ENCODE data around the gene HADHB.

GRCh38 chr2:26246818-26247217 is 2.1 kb downstream of the HADHB start:
- TF ChIP-seq CTCF (IDR thresholded peaks at IDR 0.05; ENCODE audit: insufficient read depth, low read length) = no peak
- TF ChIP-seq POLR2AphosphoS5 (IDR thresholded peaks at IDR 0.05; ENCODE audit: low read depth) = peak; percentile 46; the same call in 1 of the 2 replicates
- no peak for TF ChIP-seq GABPA (IDR thresholded peaks at IDR 0.05; ENCODE audit: low read depth)
